ENCODE data around the gene ANKRD35. TPM values are rescaled to one million over a fixed set of nuclear protein-coding genes. Genes with fewer than 3 reads are reported as not detected.
"Not testable (repeated sequence)": the region's sequence is repeated elsewhere in the genome, so short reads cannot be mapped to it uniquely, and the experiment has no call there.

ANKRD35 gene
- 12.9 TPM for total RNA-seq

GRCh38 chr1:145885738-145886287 lies at the start of gene ANKRD35:
Gene ANKRD35 (minus strand): TSS chr1:145885866. CDS start chr1:145885758, 108 bp downstream.
- DNase-seq: peak; percentile 54

- DNase-seq: not testable (repeated sequence)
Observed at GRCh38 chr1:145932522-145933009, 46.9 kb upstream of the ANKRD35 start.

GRCh38 chr1:145927916-145928643 lies 42.4 kb upstream of the ANKRD35 start:
- DNase-seq: no peak

GRCh38 chr1:145927063-145927886 lies 41.6 kb upstream of the ANKRD35 start, which contains the start of gene RBM8A:
Gene RBM8A (minus strand): TSS chr1:145927484. CDS start chr1:145927426, 58 bp downstream.
- DNase-seq: peak; percentile 99

GRCh38 chr1:145926686-145927062 lies 41.0 kb upstream of the ANKRD35 start:
- no peak for DNase-seq

- no peak for DNase-seq
Observed at GRCh38 chr1:145922266-145922665, 36.6 kb upstream of the ANKRD35 start.

- DNase-seq: not testable (repeated sequence)
Observed at GRCh38 chr1:145920297-145920696, 34.6 kb upstream of the ANKRD35 start.

- peak; percentile 8 for DNase-seq
Observed at GRCh38 chr1:145918992-145919939, 33.6 kb upstream of the ANKRD35 start.

- DNase-seq: peak; percentile 89
Observed at GRCh38 chr1:145918144-145918991, 32.7 kb upstream of the ANKRD35 start, which contains the start of gene PEX11B. Gene PEX11B (minus strand): TSS chr1:145918717. CDS start chr1:145918688, 29 bp downstream.

GRCh38 chr1:145917595-145917994 lies 31.9 kb upstream of the ANKRD35 start:
- DNase-seq: no peak

- no peak for DNase-seq
Observed at GRCh38 chr1:145916745-145917144, 31.1 kb upstream of the ANKRD35 start.

- no peak for DNase-seq
Observed at GRCh38 chr1:145912128-145912641, 26.5 kb upstream of the ANKRD35 start.

- DNase-seq: no peak
Observed at GRCh38 chr1:145908653-145909052, 23.0 kb upstream of the ANKRD35 start.

GRCh38 chr1:145906954-145907753 lies 21.5 kb upstream of the ANKRD35 start:
- DNase-seq: no peak

- no peak for DNase-seq
Observed at GRCh38 chr1:145901312-145902021, 15.8 kb upstream of the ANKRD35 start.

GRCh38 chr1:145898756-145899155 lies 13.1 kb upstream of the ANKRD35 start:
- no peak for DNase-seq

- DNase-seq: no peak
Observed at GRCh38 chr1:145897969-145898368, 12.3 kb upstream of the ANKRD35 start.

- no peak for DNase-seq
Observed at GRCh38 chr1:145895471-145895870, 9.8 kb upstream of the ANKRD35 start.
